Measurements from ENCODE around the gene STAP1.
"Not testable (repeated sequence)": the region's sequence is repeated elsewhere in the genome, so short reads cannot be mapped to it uniquely, and the experiment has no call there.

STAP1 gene

GRCh38 chr4:67632492-67632891 lies 74.0 kb downstream of the STAP1 start:
- DNase-seq: no peak

GRCh38 chr4:67634741-67635140 lies 76.2 kb downstream of the STAP1 start:
- no peak for DNase-seq

- DNase-seq: no peak
Observed at GRCh38 chr4:67635331-67635730, 76.8 kb downstream of the STAP1 start.

GRCh38 chr4:67636978-67637377 lies 78.5 kb downstream of the STAP1 start:
- not testable (repeated sequence) for DNase-seq

GRCh38 chr4:67638136-67638535 lies 79.6 kb downstream of the STAP1 start:
- no peak for DNase-seq

- DNase-seq: no peak
Observed at GRCh38 chr4:67651536-67651935, 93.0 kb downstream of the STAP1 start.

Measured in SHP77 treated with DMSO at 0.1 percent for 48 hours (cell line).